CD14-positive monocyte (primary cell): ENCODE results near the gene FANCG. TPM values are rescaled to one million over a fixed set of nuclear protein-coding genes. Genes with fewer than 3 reads are reported as not detected.
A peak's percentile ranks its signal among the peaks of the same experiment; 100 is the strongest.

Source experiments
- DNase-seq, 3 donors: peaks; one replicate each; pipeline ENCODE4 v3.0.0-alpha.2; 2011 to 2022
- H2AFZ ChIP-seq: 2 replicates; pipeline ENCODE4 v1.6.0; 2012; ENCODE audit warnings: mild to moderate bottlenecking, low read depth, low read length, inconsistent platforms; ENCODE audit not compliant: insufficient read depth, poor library complexity, severe bottlenecking
- H3K27ac ChIP-seq, 2 donors: 1 replicate in 1 of 2; 2 replicates in 1 of 2; pipeline ENCODE4 v1.5.1; 2012 to 2013; ENCODE audit warnings: low read length in 2 of 2, control low read depth in 1 of 2, inconsistent platforms in 1 of 2, low read depth in 1 of 2, mild to moderate bottlenecking in 1 of 2
- H3K27me3 ChIP-seq, 2 donors: one replicate each; pipeline versions ENCODE4 v1.6.0 to v1.6.1; 2011 to 2013; ENCODE audit warnings: low read length in 2 of 2; ENCODE audit not compliant: control insufficient read depth in 2 of 2, insufficient read depth in 2 of 2
- H3K36me3 ChIP-seq, 2 donors: replicated peaks in 1 of 2; 1 replicate in 1 of 2; 2 replicates in 1 of 2; pipeline versions ENCODE4 v1.5.1 to v1.6.1; 2012 to 2013; ENCODE audit warnings: low read length in 2 of 2, control low read depth in 1 of 2, inconsistent platforms in 1 of 2, mild to moderate bottlenecking in 1 of 2; ENCODE audit not compliant: insufficient read depth in 2 of 2, control insufficient read depth in 1 of 2
- H3K4me1 ChIP-seq, 2 donors: 1 replicate in 1 of 2; 2 replicates in 1 of 2; pipeline versions ENCODE4 v1.5.1 to v1.6.1; 2012 to 2013; ENCODE audit warnings: low read length in 2 of 2, control low read depth in 1 of 2, inconsistent platforms in 1 of 2, mild to moderate bottlenecking in 1 of 2, moderate library complexity in 1 of 2; ENCODE audit not compliant: insufficient read depth in 2 of 2, control insufficient read depth in 1 of 2
- H3K4me2 ChIP-seq: replicated peaks from 2 replicates; pipeline ENCODE3; 2012; ENCODE audit warnings: low read length, moderate library complexity, mild to moderate bottlenecking; ENCODE audit not compliant: poor library complexity, severe bottlenecking; ENCODE audit errors: extremely low read depth
- H3K4me3 ChIP-seq, 3 experiments: fragments of 200-600 bp in 1 of 3; sonication (generic) in 1 of 3; replicated peaks in 1 of 3; 1 replicate in 2 of 3; 2 replicates in 1 of 3; pipeline ENCODE4 v1.5.1; 2011 to 2013; ENCODE audit warnings: low read length in 3 of 3, mild to moderate bottlenecking in 3 of 3, control low read depth in 2 of 3, low read depth in 2 of 3, inconsistent platforms in 1 of 3, moderate library complexity in 1 of 3
- H3K79me2 ChIP-seq: 2 replicates; pipeline ENCODE4 v1.6.0; 2012; ENCODE audit warnings: mild to moderate bottlenecking, control low read depth, inconsistent platforms, low read length, moderate library complexity; ENCODE audit not compliant: insufficient read depth
- H3K9ac ChIP-seq: 2 replicates; pipeline ENCODE4 v1.6.0; 2017; ENCODE audit warnings: low read length, mild to moderate bottlenecking; ENCODE audit not compliant: insufficient read depth, poor library complexity, severe bottlenecking
- H3K9me3 ChIP-seq, 2 donors: replicated peaks in 1 of 2; 1 replicate in 1 of 2; 2 replicates in 1 of 2; pipeline versions ENCODE4 v1.5.1 to v1.6.1; 2012 to 2013; ENCODE audit warnings: low read length in 2 of 2, control low read depth in 1 of 2; ENCODE audit not compliant: control insufficient read depth in 1 of 2, insufficient read depth in 1 of 2
- H4K20me1 ChIP-seq: 2 replicates; pipeline ENCODE4 v1.6.0; 2012; ENCODE audit warnings: mild to moderate bottlenecking, low read length, control low read depth, moderate library complexity; ENCODE audit not compliant: insufficient read depth
- H3K27ac Mint-ChIP-seq, 7 donors: one replicate each; pipeline ENCODE4 v1.8.0; 2020; ENCODE audit warnings: mild to moderate bottlenecking in 7 of 7, mixed read lengths in 7 of 7, moderate library complexity in 6 of 7, inconsistent platforms in 2 of 7
- H3K27me3 Mint-ChIP-seq, 3 donors: one replicate each; pipeline ENCODE4 v1.8.0; 2021 to 2022; ENCODE audit warnings: low read depth in 3 of 3, mild to moderate bottlenecking in 3 of 3, mixed read lengths in 3 of 3, moderate library complexity in 3 of 3, inconsistent platforms in 1 of 3
- H3K36me3 Mint-ChIP-seq, 2 donors: one replicate each; pipeline ENCODE4 v1.8.0; 2020; ENCODE audit warnings: mixed read lengths in 2 of 2, inconsistent platforms in 1 of 2, mild to moderate bottlenecking in 1 of 2
- H3K4me1 Mint-ChIP-seq: one replicate; pipeline ENCODE4 v1.8.0; 2020; ENCODE audit warnings: mild to moderate bottlenecking, mixed read lengths
- H3K4me3 Mint-ChIP-seq, 2 donors: one replicate each; pipeline ENCODE4 v1.8.0; 2020; ENCODE audit warnings: mild to moderate bottlenecking in 2 of 2, mixed read lengths in 2 of 2, moderate library complexity in 1 of 2
- H3K9me3 Mint-ChIP-seq, 7 donors: one replicate each; pipeline ENCODE4 v1.8.0; 2020 to 2022; ENCODE audit warnings: mixed read lengths in 7 of 7, mild to moderate bottlenecking in 6 of 7, moderate library complexity in 6 of 7, inconsistent platforms in 2 of 7
- CTCF ChIP-seq: fragments of 200-600 bp; IDR thresholded peaks from one replicate; pipeline ENCODE4 v1.8.0; 2022; ENCODE audit warnings: antibody characterized with exemption, mild to moderate bottlenecking
- WGBS: methylation state at CpG from one replicate; pipeline ENCODE4 v1.1.5; 2013; ENCODE audit warnings: missing lambda C conversion rate; ENCODE audit not compliant: insufficient coverage; 5-methylcytosine and 5-hydroxymethylcytosine counted together
- intact Hi-C, 2 donors: fragments of 100-400 bp; cut with micrococcal nuclease; formaldehyde crosslinking; loops; one replicate each; pipeline versions ENCODE4 v1.15.0 to v1.15.1; 2023
- polyA plus RNA-seq, 3 donors: library from polyadenylated mRNA; depleted of rRNA in 1 of 3; unstranded in 2 of 3; stranded (reverse) in 1 of 3; fragments of 300-500 nt in 2 of 3; fragments of >200 nt in 1 of 3; fragmentation: Illumina TruSeq in 2 of 3; gene quantifications; 1 replicate in 2 of 3; 2 replicates in 1 of 3; pipeline ENCODE4 v1.2.3, GENCODE V29; 2012 to 2021

Gene FANCG
- polyA plus RNA-seq, 3 donors = 2.0 to 7.0 (median 2.5) TPM

DNA sequence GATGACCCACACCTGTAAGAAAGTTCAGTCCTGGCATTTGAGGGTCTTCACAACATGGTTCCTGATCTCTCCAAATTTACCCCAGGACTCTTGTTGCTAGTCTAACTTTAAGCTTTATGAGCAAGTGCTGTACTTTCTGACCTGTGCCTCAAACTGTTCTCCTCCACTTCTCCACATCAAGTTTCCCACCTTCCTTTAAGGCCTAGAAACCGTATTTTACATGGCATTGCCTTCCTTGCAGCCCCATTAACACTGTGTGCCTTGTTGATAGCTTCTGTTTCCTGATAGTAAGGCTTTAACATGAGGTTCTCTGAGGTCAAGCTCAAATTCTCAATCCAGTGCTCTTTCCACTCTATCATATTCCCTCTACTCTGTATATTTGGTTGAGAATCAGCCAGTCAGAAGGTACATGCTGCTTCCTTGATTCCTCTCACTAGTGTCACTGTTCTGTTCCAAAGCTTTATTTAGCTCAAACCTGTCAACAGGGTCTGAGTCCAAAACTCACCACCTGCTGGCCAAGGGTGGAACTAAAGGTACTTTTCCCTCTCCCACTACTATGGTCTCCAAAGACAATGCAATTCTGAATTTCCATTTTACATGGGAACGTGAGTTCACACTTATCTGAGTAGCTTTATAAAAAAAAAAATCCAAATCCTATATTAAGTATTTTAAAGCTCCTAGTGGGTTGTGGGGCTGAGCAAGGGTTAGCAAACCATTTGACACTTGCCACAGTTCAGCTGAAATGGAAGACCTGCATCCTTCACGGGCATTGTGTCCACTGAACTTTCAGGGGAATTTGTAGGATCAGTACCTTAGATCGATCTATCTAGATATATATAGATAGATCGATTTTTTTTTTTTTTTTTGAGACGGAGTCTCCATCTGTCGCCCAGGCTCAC lies 28.4 kb downstream of the FANCG start:
- Histone ChIP-seq H4K20me1 (peaks cover 4% of the 10 kb centered on the region), H3K27me3 (no peaks in the 10 kb centered on the region), H3K4me3 (no peak overlapping the region), H3K4me1 (no peaks in the 10 kb centered on the region), H3K27ac (no peak overlapping the region), H3K9ac (no peak overlapping the region), H3K79me2 (no peaks in the 10 kb centered on the region), H3K36me3 (peaks cover 22 to 80% of the 10 kb centered on the region in 2 donors), H2AFZ (no peak overlapping the region), H3K4me2 (no peak overlapping the region), H3K9me3 (no peaks in the 10 kb centered on the region)
- DNase-seq = peak; percentile 11 to 32 (median 28)
- intact Hi-C loops = loop anchor here in 1 of 2 donors (2.0 kb wide), 1 partner anchor 153 kb away; no protein-coding TSS in a partner anchor
- H3K4me3 Mint-ChIP-seq = no peak overlapping the region
- 100% methylated on average over 2 of the region's 7 CpGs for WGBS
- H3K27ac Mint-ChIP-seq = no peak overlapping the region
- no peaks in the 10 kb centered on the region for H3K9me3 Mint-ChIP-seq
- no peaks in the 10 kb centered on the region for H3K27me3 Mint-ChIP-seq
- H3K36me3 Mint-ChIP-seq = peaks cover 45 to 84% of the 10 kb centered on the region in 2 donors
- peak; percentile 70 for TF ChIP-seq CTCF
- H3K4me1 Mint-ChIP-seq = no peaks in the 10 kb centered on the region

DNA sequence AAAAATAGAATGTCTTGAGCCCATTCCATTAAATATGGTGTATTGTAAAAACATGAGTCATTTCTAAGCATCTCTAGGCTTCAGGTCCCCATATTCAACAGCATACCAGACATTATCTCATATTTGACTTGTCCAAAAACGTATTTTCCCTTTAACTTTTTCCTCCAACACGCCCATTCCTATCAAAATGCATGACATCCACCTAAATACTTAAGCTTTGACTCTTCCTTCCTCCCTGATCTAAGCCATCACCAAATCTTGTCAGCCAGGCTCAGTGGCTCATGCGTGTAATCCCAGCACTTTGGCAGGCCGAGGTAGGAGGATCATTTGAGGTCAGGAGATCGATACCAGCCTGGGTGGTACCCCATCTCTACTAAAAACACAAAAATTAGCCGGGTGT lies 31.2 kb downstream of the FANCG start:
- no peak for TF ChIP-seq CTCF
- peaks cover 35 to 75% of the 10 kb centered on the region in 2 donors for H3K36me3 Mint-ChIP-seq
- intact Hi-C loops = no loop called here
- no peaks in the 10 kb centered on the region for H3K9me3 Mint-ChIP-seq
- Histone ChIP-seq H3K27ac (no peak overlapping the region), H2AFZ (no peak overlapping the region), H3K4me3 (no peak overlapping the region), H3K79me2 (no peaks in the 10 kb centered on the region), H3K27me3 (no peaks in the 10 kb centered on the region), H3K9ac (no peak overlapping the region), H3K4me2 (no peak overlapping the region), H3K4me1 (no peaks in the 10 kb centered on the region), H3K9me3 (no peaks in the 10 kb centered on the region), H4K20me1 (peaks cover 4% of the 10 kb centered on the region), H3K36me3 (peaks cover 12 to 79% of the 10 kb centered on the region in 2 donors)
- WGBS = 100% methylated on average over 5 of the region's 6 CpGs
- peaks cover 0 to 2% (median 0%) of the 10 kb centered on the region in 3 donors for H3K27me3 Mint-ChIP-seq
- H3K4me1 Mint-ChIP-seq = no peaks in the 10 kb centered on the region
- DNase-seq = no peak
- no peak overlapping the region for H3K4me3 Mint-ChIP-seq
- H3K27ac Mint-ChIP-seq = no peak overlapping the region
